Left cardiac atrium (tissue), 4 donors: Measurements from ENCODE around the gene BTBD17. TPM values are rescaled to one million over a fixed set of nuclear protein-coding genes. Genes with fewer than 3 reads are reported as not detected.

Experiments
- ATAC-seq, 2 donors: fragments of 200-7000 bp; cut with Tn5 transposase; one replicate each; pipeline ENCODE4 v1.9.1; 2020; ENCODE audit warnings: mild to moderate bottlenecking in 2 of 2, moderate library complexity in 2 of 2
- DNase-seq: peaks from one replicate; pipeline ENCODE4 v3.0.0-alpha.2; 2020
- intact Hi-C, 2 donors: fragments of 100-400 bp; cut with DNase I; formaldehyde crosslinking; loops; one replicate each; pipeline versions ENCODE4 v1.14.1 to v1.15.1; 2022 to 2023
- total RNA-seq, 2 donors: library from RNA; stranded (reverse); fragmentation: NEBNext Ultra II Directional; extraction: Animal tissue kit (Norgen Biotek cat#: 25700); gene quantifications; one replicate each; pipeline ENCODE4 v1.2.1, GENCODE V29; 2021
- donor health status: DM: no; HTN: yes; CAD: no.
- donor health status: DM: no; HTN: yes; CAD: no; lungs with severe emphysema.
- donor health status: DM: yes; HTN: yes; CAD: no.
- donor health status: Dilated cardiomyopathy.

BTBD17 gene
- total RNA-seq, 2 donors from 2014 or later, result not detected

DNA sequence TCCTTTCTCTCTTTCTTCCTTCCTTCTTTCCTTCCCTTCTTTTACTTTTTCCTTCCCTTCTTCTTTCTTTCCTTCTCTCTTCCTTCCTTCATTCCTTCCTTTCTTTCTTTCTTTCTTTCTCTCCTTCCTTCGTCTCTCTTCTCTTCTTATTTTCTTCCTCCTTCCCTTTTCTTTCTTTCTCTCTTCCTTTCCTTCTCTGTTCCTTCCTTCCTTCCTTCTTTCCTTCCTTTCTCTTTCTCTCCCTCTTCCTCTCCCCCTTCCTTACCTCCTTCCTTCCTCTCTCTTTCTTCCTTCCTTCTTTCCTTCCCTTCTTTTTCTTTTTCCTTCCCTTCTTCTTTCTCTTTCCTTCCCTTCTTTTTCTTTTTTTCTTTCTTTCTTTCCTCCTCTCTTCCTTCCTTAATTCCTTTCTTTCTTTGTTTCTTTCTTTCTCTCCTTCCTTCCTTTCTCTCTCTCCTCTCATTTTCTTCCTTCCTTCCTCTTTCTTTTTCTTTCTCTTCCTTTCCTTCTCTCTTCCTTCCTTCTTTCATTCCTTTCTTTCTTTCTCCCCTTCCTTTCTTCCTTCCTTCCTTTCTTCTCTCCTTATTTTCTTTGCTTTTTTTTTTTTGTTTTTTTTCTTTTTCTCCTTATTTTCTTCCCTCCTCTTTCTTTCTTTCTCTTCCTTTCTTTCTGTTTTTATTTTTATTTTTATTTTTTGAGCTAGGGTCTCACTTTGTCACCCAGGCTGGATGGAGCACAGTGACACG, 28.4 kb upstream of the BTBD17 start:
- ATAC-seq, result no peak
- intact Hi-C loops, result loop anchor here in 1 of 2 donors (5.0 kb wide), 1 partner anchor 37 kb away; no protein-coding TSS in a partner anchor

DNA sequence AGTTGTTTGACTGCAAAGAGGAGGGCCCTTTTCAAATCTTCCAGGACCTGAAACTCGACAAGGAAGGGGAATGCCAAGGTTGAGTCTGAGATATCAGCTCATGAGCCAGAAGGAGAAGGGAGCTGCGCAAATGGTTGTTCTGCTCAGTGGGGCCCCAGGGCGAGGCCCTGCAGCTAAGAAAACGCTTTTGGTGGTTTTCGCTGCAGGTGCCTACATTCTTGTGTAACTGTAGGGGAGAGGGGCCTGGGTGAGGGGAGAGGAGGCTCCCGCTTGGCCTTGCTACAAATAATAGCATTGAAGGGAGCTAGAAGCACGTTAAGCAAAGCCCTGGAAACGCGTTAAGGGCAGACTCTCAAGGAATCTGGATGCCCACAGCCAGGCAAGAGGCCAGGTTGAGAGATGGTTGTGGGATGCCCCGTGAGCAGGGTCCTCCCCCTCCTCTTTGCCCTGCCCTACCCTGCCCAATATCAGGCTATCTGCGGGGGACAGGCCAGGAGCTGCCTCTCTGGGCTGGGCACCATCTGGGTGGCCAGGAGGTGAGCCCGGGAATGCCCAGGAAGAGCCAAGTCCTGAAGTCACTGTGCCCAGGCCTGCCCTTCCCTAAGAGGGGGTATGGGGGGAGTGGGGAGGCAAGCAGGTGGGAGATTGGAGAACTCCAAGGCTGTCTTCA, 27.6 kb upstream of the BTBD17 start:
- DNase-seq, result no peak
- ATAC-seq, result no peak
- intact Hi-C loops, result loop anchor here in 1 of 2 donors (5.0 kb wide), 1 partner anchor 38 kb away; no protein-coding TSS in a partner anchor

More for the DNA sequence above, 28.4 kb upstream of the BTBD17 start:
- DNase-seq, result no peak

DNA sequence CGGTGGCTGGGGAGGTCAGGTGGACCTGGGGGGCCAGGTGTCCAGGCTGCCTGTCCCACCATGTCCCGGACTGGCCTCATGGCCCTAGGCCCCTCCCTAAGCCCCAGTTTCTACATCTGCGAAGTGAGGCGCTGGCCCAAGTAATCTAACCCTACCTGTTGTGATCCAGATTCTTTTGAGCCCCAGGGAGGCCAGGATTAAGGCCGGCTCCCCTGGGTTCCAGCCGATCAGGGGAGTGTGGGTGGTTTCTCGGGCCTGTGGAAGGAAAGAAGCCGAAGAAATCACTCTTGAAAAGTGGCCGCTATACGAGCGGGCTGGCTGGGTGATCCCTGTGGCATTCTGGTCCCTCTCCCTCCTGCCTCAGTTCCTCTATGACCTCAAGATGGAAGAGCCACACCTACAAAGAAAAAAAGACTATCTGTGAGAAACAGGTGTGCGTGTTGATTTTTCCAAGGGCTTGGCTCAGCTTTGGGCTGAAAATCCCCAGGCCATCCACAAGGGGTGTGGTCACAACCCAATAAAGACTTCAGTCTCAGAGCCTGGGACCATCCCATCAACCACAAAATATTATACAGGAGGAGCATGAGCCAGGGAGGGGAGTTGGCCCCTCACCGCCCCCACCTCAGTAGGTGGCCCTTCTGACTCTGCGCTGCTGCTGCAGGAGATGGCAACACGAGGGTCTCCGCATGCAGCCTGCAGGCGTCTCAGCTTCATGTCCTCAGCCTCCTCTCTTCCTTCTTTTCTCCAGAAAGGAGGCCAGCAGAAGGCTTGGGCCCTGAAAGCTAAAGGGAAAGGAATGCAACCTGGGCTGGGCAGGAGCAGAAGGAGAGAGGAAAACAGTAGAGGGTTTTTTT, 25.9 kb upstream of the BTBD17 start:
- DNase-seq (no peak), ATAC-seq (no peak)
- intact Hi-C loops, result loop anchor here in 1 of 2 donors (5.0 kb wide), 1 partner anchor 40 kb away; no protein-coding TSS in a partner anchor

DNA sequence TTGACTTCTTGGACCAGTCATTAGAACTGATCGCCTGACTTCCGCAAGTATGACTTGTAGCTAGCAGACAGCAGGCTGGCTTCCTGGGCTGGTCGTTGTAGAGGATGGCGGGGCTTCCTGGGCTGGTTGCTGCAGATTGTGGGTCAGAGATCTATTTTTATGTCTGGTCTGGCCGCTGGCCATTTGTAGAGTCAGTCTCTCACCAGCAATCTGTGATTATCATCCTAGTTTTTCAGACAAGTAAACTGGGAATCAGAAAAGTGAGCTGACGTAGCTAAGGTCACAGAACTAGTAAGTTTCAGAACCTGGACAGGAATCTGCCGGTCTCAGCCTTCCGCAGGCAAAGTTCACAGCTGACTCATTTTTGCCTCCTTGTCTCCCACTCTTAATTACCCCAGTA, 24.7 kb upstream of the BTBD17 start:
- DNase-seq (peak; percentile 75), ATAC-seq (peak; percentile 76 to 83)
- intact Hi-C loops, result loop anchor here in 1 of 2 donors (5.0 kb wide), 1 partner anchor 41 kb away; no protein-coding TSS in a partner anchor

DNA sequence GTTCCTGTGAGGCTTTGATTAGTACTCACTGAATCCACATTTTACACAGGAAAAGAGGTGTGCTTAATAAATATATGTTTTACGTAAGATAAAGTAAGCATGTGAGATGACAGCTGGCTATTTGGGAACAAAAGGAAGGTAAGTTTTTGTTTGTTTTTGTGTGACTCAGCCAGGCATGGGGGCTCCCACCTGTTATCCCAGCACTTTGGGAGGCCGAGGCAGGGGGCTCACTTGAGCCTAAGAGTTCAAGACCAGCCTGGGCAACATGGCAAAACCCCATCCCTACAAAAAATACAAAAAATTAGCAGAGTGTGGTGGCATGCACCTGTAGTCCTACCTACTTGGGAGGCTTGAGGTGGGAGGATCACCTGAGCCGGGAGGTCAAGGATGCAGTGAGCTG, 23.5 kb upstream of the BTBD17 start:
- DNase-seq, result no peak
- intact Hi-C loops, result loop anchor here in 1 of 2 donors (5.0 kb wide), 1 partner anchor 42 kb away; no protein-coding TSS in a partner anchor
- ATAC-seq, result no peak

DNA sequence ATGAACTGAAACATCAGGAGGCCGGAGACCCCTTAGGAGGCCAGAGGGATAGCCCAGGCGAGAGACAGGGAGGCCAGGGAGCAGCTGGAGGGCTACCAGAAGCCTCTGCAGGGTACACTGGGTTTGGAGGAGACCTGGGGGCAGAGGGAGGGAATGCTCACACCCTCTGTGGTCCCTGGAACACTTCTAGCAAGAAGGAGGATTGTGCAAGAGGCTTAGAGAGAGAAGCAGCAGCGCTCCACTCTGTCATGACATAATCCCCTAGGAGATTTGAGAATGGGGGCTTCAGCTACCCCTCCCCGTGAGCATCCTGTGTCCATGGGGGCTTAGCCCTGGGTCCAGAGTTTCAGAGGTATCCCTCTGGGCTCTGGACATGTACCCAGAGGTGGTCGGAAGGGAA, 21.5 kb upstream of the BTBD17 start:
- intact Hi-C loops, result no loop called here
- DNase-seq, result no peak
- ATAC-seq, result no peak

DNA sequence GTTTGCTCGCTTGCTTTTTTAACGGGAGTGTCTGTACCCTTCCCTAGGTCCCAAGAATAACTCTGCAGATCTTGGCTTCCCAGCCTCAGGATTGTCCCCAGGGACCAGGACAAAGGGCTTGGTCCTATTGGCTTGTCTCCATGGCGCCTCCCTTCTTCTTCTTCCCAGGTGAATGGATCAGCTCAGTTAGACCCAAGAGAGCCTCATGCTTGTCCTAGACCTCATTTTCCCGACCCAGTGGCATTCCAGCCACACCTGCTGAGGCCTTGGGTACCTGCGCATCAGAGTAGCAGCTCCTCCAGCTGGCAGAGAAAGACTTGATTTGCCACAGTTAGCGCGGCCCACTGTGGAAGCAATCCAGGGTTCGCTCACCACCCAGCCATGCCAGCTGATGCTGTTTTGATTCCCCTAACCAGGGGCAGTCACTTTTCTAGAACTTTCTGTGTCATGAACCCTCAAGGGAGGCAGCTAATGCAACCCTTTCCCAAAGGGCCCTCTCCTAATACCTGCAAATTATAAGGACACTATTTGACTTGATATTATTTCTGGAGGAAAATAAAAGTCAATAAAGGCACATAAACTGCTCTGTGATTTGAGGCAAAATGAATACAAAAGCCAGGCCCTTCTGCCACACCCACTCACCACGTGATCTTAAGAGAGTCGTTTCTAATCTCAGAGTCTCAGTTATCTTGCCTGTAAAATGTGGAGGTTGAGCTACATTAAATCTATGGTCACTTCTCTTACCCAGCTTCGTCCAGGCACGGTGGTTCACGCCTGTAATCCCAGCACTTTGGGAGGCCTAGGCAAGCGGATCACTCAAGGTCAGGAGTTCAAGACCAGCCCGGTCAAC, 19.5 kb upstream of the BTBD17 start:
- ATAC-seq (no peak), DNase-seq (no peak)
- intact Hi-C loops, result no loop called here

DNA sequence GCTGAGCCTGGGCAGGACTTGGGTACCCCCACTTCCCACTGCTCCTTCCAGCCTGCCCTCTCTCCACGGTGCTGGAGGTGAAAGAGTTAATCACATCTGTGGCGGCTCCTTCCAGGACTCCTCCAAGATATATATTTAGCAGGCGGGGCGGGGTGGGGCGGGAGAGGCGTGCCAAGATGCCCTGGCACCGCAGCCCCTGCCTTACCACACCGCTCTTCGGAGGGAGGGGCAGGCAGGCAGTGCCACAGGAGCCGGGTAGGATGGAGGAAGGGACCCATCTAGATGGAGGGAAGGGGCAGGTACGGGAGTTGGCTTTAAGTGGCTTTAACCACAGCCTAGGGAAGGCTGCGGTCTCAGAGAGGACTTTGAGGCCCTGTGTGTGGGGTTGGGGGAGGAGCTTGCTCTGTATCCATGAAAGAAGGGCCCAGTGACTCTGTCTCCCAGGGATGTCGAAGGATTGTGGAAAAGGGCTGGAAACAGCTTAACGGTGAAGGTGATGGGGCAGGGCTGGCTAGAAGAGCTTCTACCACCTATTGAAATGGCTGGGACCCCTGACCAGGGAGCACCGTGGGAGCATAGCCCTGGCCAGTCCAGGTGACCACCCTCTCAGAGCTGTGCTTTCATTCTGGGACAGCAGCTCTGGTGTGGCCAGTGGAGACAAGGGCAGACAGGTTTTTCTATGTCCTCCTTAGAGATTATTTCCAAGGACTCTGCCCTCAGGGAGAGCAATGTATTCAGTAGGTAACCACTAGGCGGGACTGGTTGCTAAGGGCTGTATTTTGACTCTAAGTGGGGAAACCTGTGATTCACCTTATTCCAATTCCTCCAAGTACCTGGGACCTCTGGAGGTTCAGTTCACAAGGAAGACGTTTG, 18.7 kb upstream of the BTBD17 start:
- peak; percentile 58 to 81 for ATAC-seq
- DNase-seq, result no peak
- intact Hi-C loops, result no loop called here

DNA sequence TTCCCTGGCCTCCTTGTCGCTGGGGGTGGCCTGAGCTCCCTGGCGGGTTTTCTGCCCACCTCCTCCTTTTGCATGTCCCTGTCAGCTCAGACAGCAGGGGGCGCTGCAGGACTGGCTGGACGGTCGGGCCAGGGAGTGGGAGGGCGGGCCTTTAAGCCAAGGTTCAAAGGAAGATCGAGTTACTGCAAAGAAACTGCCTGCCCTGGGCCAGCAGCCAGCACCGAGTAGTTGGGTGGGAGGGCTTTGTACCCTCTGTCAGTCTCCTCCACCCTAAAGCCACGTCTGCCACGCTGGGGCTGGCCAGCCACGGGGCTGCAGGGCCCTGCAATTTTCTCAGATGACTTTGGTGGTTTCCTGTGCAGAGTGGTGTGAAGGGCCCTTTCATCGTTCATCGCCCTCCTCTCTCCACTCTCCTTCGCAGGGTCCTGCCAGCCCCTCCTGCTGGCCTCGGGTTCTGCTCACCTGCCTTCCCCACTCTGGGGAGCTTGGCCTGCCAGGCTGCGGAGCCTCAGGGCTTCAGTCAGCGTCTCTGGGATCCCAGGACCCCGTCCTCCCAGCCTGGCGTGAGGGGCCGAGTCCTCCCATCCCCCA, 17.9 kb upstream of the BTBD17 start:
- intact Hi-C loops, result loop anchor here (1.0 kb wide), 1 partner anchor 78 kb away; no protein-coding TSS in a partner anchor
- peak; percentile 95 to 96 for ATAC-seq
- DNase-seq, result peak; percentile 95

DNA sequence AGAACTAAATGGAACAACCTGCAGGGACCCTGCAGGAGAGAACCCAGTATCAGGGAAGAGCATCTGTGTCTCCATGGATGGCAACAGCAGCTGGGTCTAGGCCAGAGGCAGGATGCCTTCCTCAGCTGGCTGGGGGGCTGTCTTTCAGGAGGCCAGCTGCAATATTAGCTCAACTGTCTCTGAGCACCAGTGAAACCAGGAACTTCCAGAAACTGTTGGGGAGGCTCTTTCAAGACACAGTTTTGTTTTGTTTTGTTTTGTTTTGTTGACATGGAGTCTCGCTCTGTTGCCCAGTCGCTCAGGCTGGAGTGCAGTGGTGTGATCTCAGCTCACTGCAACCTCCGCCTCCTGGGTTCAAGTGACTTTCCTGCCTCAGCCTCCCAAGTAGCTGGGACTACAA, 13.2 kb upstream of the BTBD17 start:
- DNase-seq, result no peak
- no peak for ATAC-seq

DNA sequence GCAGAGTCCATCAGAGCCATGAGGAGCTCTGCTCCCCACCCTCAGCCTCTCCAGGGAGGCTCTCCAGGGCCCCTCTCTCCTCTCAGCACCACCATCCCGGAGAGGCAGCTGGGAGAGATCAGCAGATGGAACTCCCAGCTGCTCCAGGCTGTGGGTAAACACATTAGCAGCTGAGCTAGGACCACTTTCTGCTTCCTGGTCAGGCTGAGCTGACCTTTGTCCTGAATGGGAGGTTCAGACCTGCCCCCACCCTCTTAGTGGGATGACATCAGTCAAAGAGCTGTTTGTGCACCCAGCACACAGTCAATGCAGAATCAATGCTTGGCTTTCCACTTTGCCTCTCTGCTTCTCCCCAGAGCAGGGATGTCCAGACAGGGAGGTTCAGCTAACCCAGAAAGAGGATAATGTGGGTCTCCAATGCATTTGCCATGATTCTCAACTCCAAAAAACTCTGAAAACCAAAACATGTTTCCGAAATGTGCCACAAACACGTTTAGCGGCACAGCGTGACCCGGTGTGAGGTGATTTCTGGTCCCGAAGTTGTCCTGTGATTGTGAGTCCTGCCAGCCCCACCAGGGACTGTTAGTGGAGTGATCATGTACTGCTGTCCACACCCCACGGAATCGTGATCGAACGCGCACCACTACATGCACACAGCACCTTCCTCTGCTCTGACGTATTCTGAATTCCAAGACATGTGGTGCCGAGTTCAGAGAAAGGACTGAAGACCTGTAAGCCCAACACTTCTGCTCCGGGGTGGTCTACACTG, 12.4 kb upstream of the BTBD17 start:
- peak in 1 of 2 donors; percentile 23 for ATAC-seq
- intact Hi-C loops, result no loop called here

More for the DNA sequence above, 13.2 kb upstream of the BTBD17 start:
- intact Hi-C loops, result no loop called here

DNA sequence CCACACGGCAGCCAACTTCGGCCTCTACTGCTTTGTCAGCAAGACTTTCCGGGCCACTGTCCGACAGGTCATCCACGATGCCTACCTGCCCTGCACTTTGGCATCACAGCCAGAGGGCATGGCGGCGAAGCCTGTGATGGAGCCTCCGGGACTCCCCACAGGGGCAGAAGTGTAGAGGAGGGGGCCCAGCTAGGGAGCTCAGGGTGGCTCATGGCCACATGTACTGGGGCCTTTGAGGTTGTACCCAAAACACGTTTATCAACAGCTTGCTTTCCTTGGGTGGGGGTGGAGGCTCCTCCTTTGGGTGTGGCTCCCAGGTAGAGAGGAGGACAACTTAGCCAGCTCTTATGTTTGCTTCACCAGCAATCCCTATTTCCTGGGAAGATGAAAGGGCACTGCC, 10.8 kb upstream of the BTBD17 start:
- no peak for ATAC-seq
- intact Hi-C loops, result no loop called here

More for the DNA sequence above, 12.4 kb upstream of the BTBD17 start:
- DNase-seq, result no peak

DNA sequence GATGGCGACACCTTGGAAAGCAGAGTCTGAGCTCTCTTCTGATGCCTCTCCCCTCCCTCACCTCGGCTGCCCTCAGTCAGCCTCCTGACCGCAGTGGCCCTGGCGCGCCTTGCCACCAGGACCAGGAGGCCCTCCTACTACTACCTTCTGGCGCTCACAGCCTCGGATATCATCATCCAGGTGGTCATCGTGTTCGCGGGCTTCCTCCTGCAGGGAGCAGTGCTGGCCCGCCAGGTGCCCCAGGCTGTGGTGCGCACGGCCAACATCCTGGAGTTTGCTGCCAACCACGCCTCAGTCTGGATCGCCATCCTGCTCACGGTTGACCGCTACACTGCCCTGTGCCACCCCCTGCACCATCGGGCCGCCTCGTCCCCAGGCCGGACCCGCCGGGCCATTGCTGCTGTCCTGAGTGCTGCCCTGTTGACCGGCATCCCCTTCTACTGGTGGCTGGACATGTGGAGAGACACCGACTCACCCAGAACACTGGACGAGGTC, 10.0 kb upstream of the BTBD17 start:
- DNase-seq, result no peak
- intact Hi-C loops, result no loop called here

More for the DNA sequence above, 10.8 kb upstream of the BTBD17 start:
- no peak for DNase-seq

DNA sequence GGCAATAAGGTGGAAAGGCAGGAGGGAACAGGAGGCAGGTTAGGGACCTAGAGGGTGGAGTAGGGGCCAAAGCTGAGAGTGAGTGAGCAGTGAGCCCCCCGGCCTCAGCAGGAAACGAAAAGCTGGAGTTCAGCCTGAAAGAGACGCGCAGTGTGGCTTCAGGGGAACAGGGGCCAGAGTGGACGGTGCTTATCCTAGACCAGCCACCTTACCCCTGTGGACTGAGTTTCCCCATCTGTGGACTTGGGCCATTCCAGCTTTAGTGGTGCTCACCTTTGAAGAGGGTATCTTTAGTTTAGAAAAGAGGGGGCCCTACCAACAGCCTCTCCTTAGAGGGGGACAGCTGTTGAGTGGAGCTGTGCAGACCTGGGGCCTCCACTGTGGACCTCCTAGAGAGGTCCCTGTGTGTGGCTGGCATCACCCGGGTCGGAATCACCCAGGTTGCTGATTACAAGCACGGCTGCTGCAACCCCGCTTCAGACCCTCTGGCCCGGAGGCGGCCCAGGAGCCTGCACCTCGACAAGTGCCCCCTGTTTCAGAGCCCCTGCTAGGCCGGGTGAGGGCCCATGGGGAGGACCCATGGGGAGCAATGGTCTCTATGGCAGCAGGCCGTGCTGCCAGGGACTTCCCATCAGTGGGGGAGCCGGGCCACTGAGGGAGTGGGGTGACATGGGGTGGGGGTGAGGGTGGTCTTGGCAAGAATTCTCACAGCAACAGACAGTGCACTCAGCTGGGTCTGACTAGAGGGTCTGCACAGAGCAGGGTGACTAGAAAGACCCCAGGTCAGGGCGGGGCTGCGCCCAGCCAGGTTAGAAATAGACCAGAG, 8.2 kb upstream of the BTBD17 start:
- no peak for ATAC-seq
- intact Hi-C loops, result no loop called here
- no peak for DNase-seq

More for the DNA sequence above, 10.0 kb upstream of the BTBD17 start:
- ATAC-seq, result no peak

DNA sequence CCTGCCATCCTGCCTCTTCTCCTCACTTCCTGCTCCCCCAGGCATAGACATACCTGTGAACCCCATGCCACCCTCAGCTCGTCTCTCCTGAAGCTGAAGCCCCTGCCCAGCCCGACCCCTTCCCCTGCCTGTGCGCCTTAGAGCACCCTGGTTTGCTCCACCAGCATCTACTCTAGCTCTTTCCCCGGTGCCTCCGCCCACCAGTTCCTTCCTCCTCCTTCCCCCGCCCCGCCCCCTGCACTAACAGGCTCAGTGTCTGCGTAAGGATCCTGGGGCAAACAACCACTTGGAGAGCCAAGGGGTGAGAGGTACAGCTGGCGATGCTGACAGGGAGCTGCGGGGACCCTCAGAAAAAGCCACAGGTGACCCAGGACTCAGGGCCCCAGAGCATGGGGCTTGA, 7.6 kb upstream of the BTBD17 start:
- peak; percentile 62 for DNase-seq
- intact Hi-C loops, result no loop called here
- peak in 1 of 2 donors; percentile 35 for ATAC-seq
